Epithelial cell of esophagus (primary cell): ENCODE results near the gene GAMT.
A peak's percentile ranks its signal among the peaks of the same experiment; 100 is the strongest.

Source experiments
- DNase-seq: peaks from one replicate; pipeline ENCODE4 v3.0.0; 2010; ENCODE audit warnings: low read depth
- H3K4me3 ChIP-seq: 2 replicates; pipeline ENCODE4 v1.5.1; 2011; ENCODE audit warnings: mild to moderate bottlenecking, low read length, control low read depth
- TF ChIP-seq, protein P1 (sequence below): IDR thresholded peaks from 2 replicates; pipeline ENCODE4 v1.5.1; 2011; ENCODE audit warnings: low read depth, mild to moderate bottlenecking, low read length, control low read depth, inconsistent platforms; ENCODE audit not compliant: insufficient read depth; ENCODE audit errors: missing control alignments

Gene GAMT

DNA sequence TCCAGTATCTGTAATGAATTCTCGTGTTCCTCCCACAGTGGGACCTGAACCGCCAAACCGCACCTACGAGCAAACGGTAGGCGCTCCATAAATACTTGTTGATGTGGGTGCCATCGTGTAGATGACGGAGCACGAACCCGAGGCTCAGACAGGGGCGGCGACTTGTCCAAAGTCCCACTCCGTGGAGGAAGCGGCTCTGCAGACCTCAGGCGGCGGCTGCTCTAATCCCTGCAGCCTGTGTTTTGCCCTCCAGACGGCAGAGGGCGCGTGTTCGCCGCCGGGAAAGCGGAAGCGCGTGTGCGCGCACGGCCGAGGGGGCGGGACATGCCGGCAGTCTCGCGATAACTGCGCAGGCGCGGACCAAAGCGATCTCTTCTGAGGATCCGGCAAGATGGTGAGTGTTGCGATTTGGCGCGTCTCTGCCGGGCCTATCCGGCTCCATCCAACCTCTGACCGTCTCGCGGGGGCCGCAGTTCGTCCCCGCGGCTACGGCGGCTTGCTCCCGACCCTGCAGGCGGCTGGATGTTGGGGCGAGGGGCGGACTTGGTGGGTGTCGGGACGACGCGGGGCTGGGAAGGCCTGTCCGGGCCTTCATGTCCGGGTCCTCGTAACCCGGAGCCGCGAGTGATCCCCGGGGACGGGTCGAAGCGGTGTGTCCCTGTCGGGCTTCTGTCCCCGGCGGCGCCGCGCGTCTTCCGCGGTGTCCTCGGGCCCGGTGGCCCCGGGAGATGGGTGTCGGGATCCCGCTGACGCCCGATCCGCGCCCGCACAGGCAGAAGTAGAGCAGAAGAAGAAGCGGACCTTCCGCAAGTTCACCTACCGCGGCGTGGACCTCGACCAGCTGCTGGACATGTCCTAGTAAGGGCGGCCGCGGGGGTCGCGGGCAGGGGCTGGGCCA lies 36.9 kb upstream of the GAMT start, which contains the start of gene RPS15:
RPS15 (plus strand) TSS at position 362 of the 898 bp plus-strand sequence; CDS start at position 392, 30 bp downstream.
- peak within 1 kb of the TSS; percentile 93 for H3K4me3 ChIP-seq
- peak; percentile 95 for DNase-seq
- TF ChIP-seq, protein P1, sequence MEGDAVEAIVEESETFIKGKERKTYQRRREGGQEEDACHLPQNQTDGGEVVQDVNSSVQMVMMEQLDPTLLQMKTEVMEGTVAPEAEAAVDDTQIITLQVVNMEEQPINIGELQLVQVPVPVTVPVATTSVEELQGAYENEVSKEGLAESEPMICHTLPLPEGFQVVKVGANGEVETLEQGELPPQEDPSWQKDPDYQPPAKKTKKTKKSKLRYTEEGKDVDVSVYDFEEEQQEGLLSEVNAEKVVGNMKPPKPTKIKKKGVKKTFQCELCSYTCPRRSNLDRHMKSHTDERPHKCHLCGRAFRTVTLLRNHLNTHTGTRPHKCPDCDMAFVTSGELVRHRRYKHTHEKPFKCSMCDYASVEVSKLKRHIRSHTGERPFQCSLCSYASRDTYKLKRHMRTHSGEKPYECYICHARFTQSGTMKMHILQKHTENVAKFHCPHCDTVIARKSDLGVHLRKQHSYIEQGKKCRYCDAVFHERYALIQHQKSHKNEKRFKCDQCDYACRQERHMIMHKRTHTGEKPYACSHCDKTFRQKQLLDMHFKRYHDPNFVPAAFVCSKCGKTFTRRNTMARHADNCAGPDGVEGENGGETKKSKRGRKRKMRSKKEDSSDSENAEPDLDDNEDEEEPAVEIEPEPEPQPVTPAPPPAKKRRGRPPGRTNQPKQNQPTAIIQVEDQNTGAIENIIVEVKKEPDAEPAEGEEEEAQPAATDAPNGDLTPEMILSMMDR = peak; percentile 89

DNA sequence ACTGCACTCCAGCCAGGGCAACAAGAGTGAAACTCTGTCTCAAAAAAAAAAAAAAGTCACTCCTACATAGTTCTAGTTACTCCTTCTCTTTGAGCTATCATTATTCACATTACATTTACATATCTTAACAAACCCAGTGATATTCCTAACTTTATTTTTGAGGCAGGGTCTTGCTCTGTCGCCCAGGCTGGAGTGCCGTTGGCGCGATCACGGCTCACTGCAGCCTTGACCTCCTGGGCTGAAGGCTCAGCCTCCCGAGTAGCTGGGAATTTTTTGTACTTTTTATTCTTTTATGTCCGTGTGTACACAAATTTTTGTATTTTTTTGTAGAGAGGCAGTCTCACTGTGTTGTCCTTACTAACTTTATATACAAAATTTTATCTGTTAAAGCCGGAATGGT lies 36.3 kb upstream of the GAMT start:
- DNase-seq = no peak
- no peak overlapping the region for H3K4me3 ChIP-seq
- TF ChIP-seq, protein P1 = no peak

DNA sequence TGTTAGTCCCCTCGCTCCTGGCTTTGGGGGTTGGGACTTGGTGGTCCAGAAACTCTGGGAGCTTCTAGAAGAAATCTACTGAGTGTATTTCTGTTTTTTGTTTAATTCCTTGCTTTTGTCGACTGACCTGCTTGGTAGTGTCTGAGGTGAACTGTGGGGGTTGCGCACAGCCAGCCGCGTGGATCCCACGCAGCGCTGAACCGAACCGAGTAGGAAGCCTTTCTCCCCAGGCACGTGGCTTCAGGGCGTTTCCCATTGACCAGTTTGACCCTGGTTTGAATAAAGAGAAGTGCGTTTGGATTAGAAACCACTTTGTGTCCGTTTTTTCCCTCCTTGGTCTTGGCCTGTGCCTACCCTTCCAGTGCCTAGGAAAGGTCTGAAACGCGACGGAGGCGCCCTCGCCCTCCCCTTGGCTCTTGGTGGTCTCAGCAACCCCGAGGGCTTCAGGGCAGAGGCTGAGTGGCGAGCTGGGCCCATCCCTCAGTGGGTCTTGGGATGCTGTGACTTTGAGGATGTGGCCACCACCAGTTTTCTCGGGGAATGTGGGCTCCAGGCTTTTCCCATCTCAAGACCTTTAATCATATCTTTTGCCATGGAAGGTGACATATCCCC lies 34.1 kb upstream of the GAMT start:
- no peak overlapping the region for H3K4me3 ChIP-seq
- TF ChIP-seq, protein P1 = no peak
- no peak for DNase-seq

DNA sequence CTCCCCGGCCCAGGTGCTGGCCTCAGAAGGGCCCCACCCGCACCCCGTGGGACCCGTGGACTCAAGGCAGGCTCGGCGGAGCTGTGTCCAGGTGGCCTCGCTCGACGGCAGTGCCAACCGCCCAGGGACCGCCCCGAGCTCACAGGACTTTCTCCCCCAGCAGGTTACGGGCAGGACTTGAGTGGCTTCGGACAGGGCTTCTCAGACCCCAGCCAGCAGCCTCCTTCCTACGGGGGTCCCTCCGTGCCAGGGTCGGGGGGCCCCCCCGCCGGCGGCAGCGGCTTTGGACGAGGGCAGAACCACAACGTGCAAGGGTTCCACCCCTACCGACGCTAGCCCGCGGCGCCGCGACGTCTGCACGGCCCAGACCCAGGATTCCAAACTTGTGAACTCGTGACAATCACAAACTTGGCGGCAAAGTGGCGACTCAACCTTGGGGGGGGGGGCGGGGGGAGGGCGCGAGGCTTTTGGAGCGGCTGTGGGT lies 33.3 kb upstream of the GAMT start:
- H3K4me3 ChIP-seq = no peak overlapping the region
- TF ChIP-seq, protein P1 = no peak
- no peak for DNase-seq

DNA sequence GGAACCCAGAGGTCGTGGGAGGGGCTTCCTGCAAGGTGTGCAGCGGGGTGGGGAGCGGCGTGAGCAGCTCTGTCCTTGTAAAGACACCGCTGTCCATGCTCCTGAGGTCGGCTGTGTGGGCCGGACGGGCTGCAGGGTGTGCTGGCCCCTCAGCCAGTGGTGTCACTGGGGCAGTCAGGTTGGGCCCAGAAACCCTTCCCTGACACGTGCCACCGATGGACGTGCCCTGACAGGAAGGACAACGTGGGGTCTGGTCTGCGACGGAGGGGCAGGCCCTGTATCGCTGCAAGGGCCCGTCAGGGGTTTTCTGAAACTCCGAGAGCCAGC lies 32.7 kb upstream of the GAMT start:
- no peak for DNase-seq
- TF ChIP-seq, protein P1 = no peak
- H3K4me3 ChIP-seq = no peak overlapping the region

DNA sequence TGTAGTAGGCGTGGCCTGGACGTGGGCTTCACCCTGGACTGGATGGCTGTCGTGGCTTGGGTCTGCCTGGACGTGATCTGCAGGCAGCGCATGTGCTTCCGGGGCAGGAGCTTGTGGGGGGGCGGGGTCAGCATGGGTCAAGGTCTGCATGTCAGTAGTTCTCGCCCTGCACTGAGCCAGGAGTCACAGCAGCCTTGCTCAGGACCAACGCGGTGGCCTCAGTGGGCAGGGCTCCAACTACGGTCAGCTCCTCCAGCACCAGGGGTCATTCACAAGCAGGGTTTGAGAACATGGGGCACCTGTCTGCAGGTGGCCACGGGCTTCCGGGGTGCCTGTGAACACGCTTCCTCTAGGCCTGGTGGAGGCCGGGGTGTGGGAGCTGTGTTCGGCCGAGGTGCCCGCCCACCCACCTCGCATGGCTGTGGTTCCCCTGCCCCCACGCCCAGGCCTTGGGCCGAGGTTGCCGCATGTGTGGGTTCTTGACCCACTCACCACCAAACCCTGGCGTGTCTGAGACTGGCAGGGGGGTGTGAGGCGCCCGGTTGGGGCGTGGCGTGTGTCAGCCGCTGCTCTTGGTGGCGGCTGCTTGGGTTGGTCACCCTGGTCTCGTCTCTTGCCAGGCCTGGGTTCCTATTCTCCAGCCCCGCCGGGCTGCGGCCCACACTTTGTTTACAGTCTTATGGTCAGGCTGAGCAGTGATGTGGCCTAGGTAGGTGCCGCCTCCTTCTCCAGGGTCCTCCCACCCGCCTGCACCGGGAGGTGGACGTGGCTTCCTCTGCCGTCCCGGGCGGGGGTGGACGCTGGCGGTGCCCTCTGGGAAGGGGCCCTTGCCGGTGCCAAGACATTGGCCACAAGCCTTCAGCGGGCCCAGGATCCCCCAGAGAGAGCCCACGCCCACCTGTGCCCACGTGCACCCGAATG lies 32.0 kb upstream of the GAMT start:
- H3K4me3 ChIP-seq = no peak overlapping the region
- TF ChIP-seq, protein P1 = no peak

More for the DNA sequence above, 32.0 kb upstream of the GAMT start:
- no peak for DNase-seq
